Measurements from ENCODE around the gene HERC6.
"Not testable (repeated sequence)": the region's sequence is repeated elsewhere in the genome, so short reads cannot be mapped to it uniquely, and the experiment has no call there.

Gene HERC6

DNA sequence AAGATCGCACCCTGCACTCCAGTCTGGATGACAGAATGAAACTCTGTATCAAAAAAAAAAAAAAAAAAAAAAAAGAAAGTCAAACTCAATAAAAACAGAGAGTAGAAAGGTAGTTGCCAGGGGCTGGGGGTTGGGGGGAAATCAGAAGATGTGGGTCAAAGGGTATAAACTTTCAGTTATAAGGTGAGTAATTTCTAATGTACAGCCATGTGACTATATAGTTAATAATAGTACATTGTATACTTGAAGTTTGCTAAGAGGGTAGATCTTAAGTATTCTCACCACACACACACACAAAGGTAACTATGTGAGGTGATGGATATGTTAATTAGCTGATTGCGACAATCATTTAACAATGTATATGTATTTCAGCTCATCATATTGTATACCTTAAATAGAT lies 11.5 kb downstream of the HERC6 start:
- DNase-seq (ENCODE audit: low spot score) (no peak), FAIRE-seq (no peak)

DNA sequence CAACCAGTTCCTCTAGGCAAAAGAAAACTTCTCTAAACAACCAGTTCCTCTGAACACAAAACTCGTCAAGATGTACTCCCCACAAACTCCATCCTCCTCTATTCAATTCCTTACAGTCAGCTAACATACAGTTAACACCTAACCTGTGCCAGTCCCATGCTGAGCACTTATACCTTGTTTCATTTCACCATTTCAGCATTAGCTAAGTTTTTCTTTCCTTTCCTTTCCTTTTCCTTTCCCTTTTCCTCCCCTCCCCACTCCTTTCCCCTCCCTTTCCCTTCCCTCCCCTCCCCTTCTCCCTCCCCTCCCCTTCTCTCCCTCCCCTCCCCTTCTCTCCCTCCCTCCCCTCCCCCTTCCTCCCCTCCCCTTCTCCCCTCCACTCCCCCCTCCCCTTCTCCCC lies 13.1 kb downstream of the HERC6 start:
- FAIRE-seq (no peak), DNase-seq (ENCODE audit: low spot score) (no peak)

DNA sequence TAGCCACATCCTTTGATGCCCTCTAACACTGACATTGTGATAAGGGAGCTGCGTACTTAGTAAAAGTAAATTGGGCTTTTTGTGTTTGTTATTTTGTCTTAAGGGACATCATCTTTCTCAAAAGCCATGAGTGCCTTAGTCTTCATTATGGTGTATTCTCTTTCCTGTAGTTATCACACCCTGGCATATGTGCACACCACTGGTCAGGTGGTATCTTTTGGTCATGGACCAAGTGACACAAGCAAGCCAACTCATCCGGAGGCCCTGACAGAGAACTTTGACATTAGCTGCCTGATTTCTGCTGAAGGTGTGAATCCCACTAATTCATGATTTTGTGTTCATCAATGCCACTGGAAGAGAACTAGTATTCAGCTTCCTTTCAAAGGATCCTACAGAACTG lies 18.0 kb downstream of the HERC6 start:
- DNase-seq (ENCODE audit: low spot score): no peak
- no peak for FAIRE-seq

DNA sequence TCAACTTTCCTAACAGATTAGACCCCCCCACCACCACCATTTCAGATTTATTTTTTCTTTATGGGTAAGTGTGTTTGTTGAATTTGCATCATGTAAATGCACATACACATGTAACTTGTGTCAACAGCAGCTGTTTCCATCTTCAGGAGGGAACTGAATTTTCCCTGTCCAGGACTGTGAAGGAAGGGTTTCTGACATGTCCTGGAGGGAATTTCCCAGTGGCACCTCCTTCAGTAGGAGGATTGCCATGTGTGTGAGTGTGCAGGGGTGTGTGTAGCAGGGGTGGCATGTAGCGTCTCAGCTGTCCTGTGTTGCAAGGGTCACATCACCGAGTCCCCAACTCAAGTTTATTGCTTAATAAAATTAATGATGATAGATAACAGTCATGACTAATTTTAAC lies 19.7 kb downstream of the HERC6 start:
- FAIRE-seq (no peak), DNase-seq (ENCODE audit: low spot score) (no peak)

DNA sequence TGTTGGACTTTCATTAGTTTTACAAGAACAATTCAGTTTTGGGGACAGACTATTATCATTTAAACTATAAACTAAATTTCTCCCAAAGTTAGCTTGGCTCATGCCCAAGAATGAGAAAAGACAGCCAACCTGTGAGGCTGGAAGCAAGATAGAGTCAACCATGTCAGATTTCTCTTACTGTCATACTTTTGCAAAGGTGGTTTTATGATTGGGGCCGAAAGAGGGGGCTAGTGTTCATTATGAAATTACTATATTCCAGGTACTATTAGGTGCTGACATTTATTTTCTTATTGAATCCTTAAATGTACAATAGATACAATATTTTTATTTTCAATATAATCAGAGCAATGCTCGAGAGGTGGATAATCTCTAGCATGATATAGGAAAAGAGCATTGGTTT lies 30.6 kb downstream of the HERC6 start:
- no peak for FAIRE-seq

DNA sequence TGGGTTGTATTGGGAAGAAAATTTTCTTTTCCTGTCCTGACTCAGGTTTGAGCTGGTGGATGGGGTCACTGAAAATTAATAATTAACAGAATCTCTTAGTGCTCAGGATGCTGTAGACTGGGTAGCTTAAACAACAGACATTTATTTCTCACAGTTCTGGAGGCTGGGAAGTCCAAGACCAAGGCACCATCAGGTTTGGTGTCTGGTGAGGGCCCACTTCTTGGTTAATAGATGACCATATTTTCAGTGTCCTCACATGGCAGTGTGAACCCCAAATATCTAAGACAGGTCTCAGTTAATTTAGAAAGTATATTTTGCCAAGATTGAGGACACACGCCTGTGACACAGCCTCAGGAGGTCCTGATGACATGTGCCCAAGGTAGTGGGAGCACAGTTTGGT lies 31.1 kb downstream of the HERC6 start:
- FAIRE-seq: no peak
- no peak for DNase-seq (ENCODE audit: low spot score)

More for the DNA sequence above, 30.6 kb downstream of the HERC6 start:
- DNase-seq (ENCODE audit: low spot score): no peak

DNA sequence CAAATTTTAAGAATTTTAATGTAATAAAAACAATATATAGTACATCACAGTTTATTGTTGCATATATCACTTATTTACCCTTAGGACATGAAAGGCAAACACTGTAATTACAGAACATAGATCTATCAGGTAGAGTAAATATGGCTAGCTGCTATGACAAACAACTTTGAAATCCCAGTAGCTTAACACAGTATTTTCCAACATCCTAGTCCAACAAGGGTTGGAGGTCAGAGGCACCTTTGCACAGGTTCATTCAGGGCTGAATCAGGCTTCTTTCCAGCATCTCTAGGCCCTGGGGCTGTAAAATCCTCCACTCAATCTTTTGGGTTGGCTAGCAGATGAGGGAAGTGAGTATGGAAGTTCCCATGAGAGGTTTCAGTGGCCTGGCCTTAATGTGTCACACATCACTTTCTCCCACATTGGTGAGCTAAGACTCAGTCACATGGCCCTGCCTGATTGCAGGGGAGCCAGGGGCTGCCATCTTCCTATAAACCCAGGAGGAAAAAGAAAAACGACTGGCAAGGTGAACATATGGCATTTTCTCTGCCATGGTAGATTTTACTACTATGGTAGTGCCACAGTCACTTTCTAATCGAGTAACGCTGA lies 32.9 kb downstream of the HERC6 start:
- DNase-seq (ENCODE audit: low spot score) (no peak), FAIRE-seq (no peak)

DNA sequence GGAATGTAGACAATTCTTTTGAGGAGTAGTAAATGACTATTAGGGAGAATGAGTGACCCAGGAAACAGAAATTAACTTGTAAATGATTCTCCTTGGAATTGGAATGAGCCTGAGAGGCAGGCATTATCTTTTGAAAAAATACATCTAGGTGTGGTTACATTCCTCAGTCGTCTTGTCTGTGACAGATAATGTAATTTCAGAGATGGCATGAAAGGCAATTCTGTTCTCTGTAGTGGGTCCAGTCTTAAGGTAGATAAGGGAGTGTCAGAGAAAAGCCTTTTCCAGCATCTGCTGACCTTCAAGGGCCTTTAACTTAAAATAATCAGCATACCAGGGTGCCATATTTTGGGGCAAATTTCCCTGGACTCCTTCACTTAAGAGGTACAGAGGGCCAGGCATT lies 35.1 kb downstream of the HERC6 start:
- no peak for FAIRE-seq
- DNase-seq (ENCODE audit: low spot score): no peak

DNA sequence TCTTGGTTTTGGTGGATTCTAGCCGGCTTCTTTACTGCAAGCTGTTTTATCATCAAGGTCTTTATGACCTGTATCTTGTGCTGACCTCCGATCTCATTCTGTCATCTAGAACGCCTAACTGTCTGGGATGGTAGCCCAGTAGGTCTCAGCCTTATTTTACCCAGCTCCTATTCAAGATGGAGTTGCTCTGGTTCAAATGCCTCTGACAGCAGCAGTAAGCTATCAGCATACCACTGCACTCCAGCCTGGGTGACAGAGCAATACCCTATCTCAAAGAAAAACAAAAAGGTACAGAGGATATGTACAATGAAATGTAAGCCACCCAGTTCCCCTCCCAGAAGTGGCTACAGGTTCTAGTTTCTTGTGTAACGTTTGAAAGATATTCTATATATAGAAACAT lies 36.1 kb downstream of the HERC6 start:
- no peak for FAIRE-seq
- DNase-seq (ENCODE audit: low spot score): no peak

DNA sequence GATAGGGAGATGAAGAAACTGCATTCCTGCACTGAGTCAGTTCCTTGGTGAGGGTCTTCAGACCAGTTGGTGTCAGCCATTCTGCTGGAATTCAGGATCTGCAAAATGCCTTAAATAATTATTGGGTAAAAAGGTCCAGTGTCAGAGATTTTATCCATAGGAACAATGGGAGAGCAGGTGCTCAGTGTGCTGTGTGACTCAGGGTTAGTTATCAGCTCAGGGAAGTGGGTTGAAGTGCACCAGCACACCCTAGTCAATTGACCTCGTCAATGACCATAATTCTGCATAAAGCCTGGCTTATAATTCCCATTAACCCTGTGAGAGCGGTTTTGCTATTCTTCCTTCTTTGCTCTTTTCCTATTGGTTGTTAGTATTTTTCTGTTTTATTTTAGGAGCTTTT lies 37.3 kb downstream of the HERC6 start:
- DNase-seq (ENCODE audit: low spot score) (no peak), FAIRE-seq (no peak)

DNA sequence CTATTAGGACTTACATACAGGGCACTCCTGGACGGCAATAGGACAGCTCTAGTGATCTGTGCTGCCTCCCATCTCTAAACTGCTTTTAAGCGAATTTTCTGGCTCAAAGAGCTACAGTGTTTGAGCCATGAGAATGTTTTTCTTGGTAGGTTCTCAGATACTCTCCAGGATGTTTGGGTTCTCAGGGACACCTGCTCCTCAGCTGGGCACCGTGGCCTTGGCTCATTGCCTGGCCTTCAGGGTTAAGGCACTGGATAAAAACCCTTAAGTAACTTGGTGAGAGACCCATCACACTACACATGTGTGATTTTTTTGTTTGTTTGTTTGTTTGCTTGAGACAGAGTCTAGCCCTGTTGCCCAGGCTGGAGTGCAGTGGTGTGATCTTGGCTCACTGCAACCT lies 39.8 kb downstream of the HERC6 start:
- DNase-seq (ENCODE audit: low spot score): no peak
- FAIRE-seq: no peak

DNA sequence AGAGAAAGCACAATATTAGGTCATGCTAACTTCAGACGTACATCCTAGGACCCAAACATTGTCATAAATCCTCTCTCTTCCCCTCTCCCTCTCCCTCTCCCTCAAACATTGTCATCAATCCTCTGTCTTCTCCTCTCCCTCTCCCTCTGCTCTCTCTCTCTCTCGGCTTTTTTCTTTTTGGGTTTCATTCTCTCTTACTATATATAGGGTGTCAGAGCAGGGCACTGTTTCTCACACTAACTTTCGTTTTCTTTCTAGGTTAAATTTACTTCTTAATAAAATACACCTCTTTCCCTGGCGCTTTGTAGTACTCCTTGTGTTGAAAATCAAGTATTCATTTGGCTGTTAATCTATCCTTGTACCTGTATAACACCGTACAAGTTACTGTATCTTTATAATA lies 41.2 kb downstream of the HERC6 start:
- FAIRE-seq (no peak), DNase-seq (ENCODE audit: low spot score) (no peak)

DNA sequence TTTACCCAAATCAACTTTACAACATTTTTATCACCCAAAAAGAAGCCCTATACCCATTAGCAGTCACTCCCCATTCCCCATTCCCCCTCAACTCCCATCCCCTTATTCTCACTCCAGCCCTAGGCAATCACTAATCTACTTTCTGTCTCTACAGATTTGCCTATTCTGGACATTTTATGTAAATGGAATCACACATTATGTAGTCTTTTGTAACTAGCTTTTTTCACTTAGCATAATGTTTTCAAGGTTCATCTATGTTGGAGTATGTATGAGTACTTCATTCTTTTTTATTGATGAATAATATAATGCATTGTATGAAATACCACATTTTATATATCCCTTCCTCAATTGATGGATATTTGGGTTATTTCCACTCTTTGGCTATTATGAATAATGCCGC lies 42.2 kb downstream of the HERC6 start:
- DNase-seq (ENCODE audit: low spot score) (no peak), FAIRE-seq (no peak)

DNA sequence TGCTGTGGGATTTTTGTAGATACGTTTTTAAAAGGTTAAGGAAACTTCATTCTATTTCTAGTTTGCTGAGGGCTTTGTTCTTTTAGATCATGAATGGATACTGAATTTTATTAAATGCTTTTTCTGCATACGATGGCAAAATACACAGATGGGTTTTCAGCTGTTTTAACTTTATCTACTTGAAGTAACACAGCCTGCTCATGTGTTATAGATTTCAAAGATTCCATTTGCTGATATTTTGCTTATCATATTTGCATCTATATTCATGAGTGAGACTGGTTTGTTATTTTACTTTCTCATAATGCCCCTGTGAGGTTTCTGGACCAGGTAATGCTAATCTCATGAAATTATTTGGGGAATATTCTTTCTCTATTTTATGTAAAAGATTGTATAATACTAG lies 43.8 kb downstream of the HERC6 start:
- FAIRE-seq (no peak), DNase-seq (ENCODE audit: low spot score) (no peak)

DNA sequence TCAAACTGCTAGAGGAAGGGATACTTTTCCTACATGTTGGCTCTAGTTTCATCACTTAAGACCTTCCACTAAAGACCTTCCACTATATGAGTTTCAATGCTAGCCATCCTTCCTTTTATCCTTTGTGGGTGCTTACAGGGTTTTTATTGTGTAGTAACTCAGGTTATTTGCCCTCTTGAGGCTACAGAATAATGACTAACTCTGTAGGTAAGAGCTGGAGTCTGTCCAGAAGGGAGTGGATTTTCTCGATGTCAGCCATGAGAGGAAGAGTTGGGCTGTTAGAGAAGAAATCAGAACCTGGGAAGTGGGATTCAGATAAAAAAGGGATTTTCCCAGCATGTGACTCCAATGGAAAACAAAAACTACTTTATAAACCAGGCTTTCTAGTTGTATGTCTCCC lies 50.7 kb downstream of the HERC6 start:
- DNase-seq (ENCODE audit: low spot score) (no peak), FAIRE-seq (no peak)

DNA sequence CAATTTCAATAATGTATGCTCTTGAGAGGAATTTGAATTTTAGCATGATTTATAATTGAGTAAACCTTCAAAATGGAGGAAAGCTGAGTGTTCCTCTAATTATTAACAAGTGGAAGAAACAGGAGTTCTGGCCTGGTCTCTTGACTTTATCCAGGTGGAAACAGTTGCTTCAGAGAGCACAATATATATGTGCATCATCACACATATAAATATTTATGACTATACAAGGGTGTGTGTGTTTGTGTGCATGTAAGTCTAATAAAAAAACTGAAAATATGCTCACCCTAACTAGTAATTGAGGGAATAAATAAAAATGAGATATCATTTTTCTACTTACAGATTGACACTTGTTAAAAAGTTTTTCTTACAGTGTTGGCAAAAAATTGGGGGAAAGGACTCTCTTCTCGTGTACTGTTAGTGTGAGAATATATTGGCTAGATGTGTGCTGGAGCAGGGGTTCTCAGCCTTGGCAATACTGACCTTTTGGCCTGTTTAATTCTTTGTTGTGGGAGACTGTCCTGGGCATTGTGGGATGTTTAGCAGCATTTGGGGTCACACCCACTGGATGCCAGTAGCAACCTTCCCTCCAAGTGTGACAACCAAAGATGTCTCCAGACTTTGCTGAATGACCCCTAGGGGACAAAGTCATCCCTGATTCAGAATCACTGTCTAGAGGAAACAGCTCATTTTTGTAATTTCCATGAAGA lies 57.5 kb downstream of the HERC6 start:
- FAIRE-seq (no peak), DNase-seq (ENCODE audit: low spot score) (no peak)

DNA sequence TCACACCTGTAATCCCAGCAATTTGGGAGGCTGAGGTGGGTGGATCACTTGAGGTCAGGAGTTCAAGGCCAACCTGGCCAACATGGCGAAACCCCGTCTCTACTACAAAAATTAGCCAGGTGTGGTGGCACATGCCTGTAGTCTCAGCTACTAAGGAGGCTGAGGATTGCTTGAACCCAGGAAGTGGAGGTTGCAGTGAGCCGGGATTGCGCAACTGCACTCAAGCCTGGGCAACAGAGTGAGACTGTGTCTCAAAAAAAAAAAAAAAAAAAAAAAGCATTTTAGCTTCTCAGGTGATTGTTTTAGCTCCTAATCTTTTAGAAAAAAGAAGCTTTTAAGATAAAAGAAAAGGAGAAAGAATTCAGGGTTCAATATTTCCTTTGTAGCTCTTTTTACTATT lies 59.2 kb downstream of the HERC6 start:
- DNase-seq (ENCODE audit: low spot score); FAIRE-seq: not testable (repeated sequence)

DNA sequence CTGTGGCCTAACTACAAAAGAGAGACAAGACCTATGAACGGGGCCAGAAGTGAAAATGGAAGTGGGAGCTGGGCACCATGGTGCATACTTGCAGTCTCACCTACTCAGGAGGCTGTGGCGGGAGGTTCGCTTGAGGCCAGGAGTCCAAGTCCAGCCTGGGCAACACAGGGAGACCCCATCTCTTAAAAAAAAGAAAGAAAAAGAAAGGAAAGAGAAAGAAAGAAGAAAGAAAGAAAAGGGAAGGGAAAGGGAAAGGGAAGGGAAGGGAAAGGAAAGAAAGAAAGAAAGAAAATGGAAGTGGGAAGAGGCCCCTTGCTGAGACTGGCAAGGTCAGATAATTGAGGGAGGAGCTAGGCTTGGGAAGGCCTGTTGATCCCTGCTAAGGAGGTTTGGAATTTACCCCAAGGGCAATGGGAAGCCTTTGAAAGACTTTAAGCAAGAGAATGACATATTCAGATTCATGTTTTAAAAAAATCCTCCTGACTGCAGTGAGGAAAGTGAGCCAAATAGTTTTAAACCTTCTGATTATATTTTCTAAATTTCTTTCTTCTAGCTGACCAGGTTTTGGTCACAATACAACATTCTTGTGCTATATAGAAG lies 60.6 kb downstream of the HERC6 start:
- no peak for DNase-seq (ENCODE audit: low spot score)
- FAIRE-seq: no peak

DNA sequence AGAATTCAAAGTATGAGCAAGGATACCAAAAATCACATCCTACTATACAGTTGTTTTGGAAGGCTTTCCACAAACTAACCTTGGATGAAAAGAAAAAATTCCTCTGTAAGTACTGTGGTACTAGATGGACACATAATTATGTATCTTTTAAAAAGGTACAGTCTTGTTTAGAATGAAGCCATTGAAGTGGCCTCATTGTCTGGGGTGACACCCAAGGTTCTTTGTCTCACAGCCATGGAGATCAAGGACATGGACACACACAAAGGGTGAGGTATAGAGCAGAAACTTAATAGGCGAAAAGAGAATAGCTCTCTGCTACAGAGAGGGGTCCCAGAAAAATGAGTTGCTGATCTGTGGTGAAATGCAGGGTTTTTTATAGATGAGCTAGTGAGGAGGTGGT lies 61.5 kb downstream of the HERC6 start:
- FAIRE-seq (no peak), DNase-seq (ENCODE audit: low spot score) (no peak)

DNA sequence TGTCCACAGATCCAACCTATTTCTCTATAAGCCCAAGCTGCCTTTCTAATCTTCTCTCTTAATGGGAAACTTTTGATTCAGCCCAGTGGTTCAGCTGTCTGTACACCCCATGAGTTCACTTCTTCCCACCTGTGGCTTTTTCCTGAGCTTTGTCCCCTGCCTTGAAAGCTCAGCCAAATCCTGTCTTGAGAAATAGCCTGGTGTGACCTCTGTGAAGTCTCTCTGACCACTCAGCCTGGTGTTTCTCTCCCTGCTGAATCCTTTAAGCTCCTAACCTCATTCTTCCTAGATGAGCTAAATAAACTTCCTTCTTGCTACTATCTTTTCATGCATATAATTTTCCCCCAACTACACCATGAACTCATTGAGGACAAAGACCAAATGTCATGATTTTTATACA lies 63.0 kb downstream of the HERC6 start:
- DNase-seq (ENCODE audit: low spot score) (no peak), FAIRE-seq (no peak)

DNA sequence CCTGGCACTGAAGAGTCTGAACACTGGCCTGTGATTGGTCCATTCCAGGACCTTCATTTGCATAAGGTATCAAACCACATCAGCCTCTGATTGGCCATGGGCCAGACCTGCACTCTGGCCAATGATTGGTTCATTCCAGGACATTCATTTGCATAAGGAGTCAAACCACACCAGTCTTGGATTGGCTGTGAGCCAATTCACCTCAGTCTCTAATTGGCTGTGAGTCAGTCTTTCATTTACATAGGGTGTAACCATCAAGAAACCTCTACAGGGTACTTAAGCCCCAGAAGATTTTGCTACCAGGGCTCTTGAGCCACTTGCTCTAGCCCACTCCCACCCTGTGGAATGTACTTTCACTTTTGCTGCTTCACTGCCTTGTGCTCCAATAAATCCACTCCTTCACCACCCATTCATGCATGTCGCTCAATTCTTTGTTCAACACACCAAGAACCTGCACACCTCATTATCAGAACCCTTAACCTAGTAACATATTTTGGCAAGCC lies 64.1 kb downstream of the HERC6 start:
- no peak for DNase-seq (ENCODE audit: low spot score)

DNA sequence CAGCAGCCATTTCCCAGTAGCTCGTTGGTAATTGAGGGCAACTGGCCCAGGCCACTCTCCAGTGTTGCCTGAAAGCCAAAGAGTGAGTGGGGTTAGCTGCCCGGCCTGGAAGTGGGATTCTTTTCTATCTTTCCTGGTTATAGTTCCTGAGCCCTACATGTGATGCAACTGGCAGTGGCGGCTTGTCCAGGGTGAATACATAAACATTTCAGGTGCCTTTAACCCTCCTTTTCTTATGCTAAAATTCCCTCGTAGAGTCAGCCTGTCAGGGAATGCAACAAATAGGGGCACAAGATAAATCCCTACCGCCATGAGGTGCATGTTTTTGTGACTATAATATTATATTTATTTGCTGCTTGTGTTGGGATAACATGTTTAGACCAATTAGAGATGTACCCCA lies 64.8 kb downstream of the HERC6 start:
- DNase-seq (ENCODE audit: low spot score) (no peak), FAIRE-seq (no peak)

More for the DNA sequence above, 64.1 kb downstream of the HERC6 start:
- FAIRE-seq: no peak

DNA sequence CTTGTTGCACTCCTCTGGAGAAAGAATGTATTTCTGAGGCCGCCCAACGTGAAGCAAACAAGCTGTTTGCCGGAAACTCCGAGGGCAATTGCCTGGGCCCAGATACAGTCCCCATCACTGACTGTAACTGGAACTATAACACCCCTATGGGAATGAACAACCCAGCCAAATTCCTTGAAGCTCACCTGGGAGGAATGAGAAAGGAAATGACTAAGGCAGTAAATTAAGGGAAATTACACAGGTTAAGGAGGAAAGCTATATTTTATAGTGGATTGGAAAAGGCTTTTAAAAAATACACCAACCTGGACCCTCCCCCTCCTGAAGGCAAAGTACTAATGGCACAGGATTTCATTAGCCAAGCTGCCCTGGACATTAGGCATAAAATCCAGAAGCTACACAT lies 66.6 kb downstream of the HERC6 start:
- DNase-seq (ENCODE audit: low spot score): no peak
- no peak for FAIRE-seq
